ENCODE measurements around the gene CYTIP. TPM values are rescaled to one million over a fixed set of nuclear protein-coding genes. Genes with fewer than 3 reads are reported as not detected.

The CYTIP gene
- polyA plus RNA-seq, 3 donors: 61.9 to 188 (median 83.5) TPM

GRCh38 chr2:157440404-157441071, 3.4 kb downstream of the CYTIP start:
- DNase-seq: no peak
- H3K4me2 ChIP-seq (replicated peaks; ENCODE audit: extremely low read depth, low read length, poor library complexity, severe bottlenecking): peak overlapping the region; percentile 93
- H4K20me1 ChIP-seq (ENCODE audit: insufficient read depth, low read length): peaks cover 80% of the 10 kb centered on the region
- no peak overlapping the region for H2AFZ ChIP-seq (ENCODE audit: insufficient read depth, low read depth, low read length, poor library complexity, severe bottlenecking)
- peak overlapping the region; percentile 78 for H3K9ac ChIP-seq (ENCODE audit: insufficient read depth, low read length, poor library complexity, severe bottlenecking)
- H3K4me1 Mint-ChIP-seq: peaks cover 70% of the 10 kb centered on the region
- peaks cover 58 to 59% of the 10 kb centered on the region in 2 donors for H3K36me3 Mint-ChIP-seq
- H3K4me3 Mint-ChIP-seq: peak overlapping the region; percentile 100
- no peaks in the 10 kb centered on the region for H3K27me3 ChIP-seq (ENCODE audit: control insufficient read depth in 2 of 2, insufficient read depth in 2 of 2, low read length in 2 of 2)
- WGBS (ENCODE audit: insufficient coverage): 100% methylated on average over 2 of the region's 5 CpGs
- H3K36me3 ChIP-seq (replicated peaks in 1 of 2; ENCODE audit: control insufficient read depth in 1 of 2, insufficient read depth in 2 of 2, low read length in 2 of 2): peaks cover 0 to 31% of the 10 kb centered on the region in 2 donors
- no peaks in the 10 kb centered on the region for H3K9me3 ChIP-seq (replicated peaks in 1 of 2; ENCODE audit: control insufficient read depth in 1 of 2, insufficient read depth in 1 of 2, low read length in 2 of 2)
- peaks cover 0 to 2% (median 1%) of the 10 kb centered on the region in 7 donors for H3K9me3 Mint-ChIP-seq
- peak overlapping the region in 1 of 2 donors; percentile 93 for H3K27ac ChIP-seq (ENCODE audit: low read depth in 1 of 2, low read length in 2 of 2)
- no peaks in the 10 kb centered on the region for H3K27me3 Mint-ChIP-seq (ENCODE audit: low read depth in 3 of 3)
- H3K4me1 ChIP-seq (ENCODE audit: control insufficient read depth in 1 of 2, insufficient read depth in 2 of 2, low read length in 2 of 2): peaks cover 39 to 82% of the 10 kb centered on the region in 2 donors
- peak overlapping the region; percentile 96 to 100 (median 100) for H3K4me3 ChIP-seq (replicated peaks in 1 of 3; ENCODE audit: low read depth in 2 of 3, low read length in 3 of 3)
- TF ChIP-seq CTCF (IDR thresholded peaks at IDR 0.05): no peak
- peak overlapping the region; percentile 85 to 99 (median 97) for H3K27ac Mint-ChIP-seq
- H3K79me2 ChIP-seq (ENCODE audit: insufficient read depth, low read length): peaks cover 84% of the 10 kb centered on the region
- intact Hi-C loops (cut with micrococcal nuclease): no loop called here

GRCh38 chr2:157439824-157440186, 4.1 kb downstream of the CYTIP start:
- H3K27me3 ChIP-seq (ENCODE audit: control insufficient read depth in 2 of 2, insufficient read depth in 2 of 2, low read length in 2 of 2): no peaks in the 10 kb centered on the region
- Mint-ChIP-seq H3K9me3 (peaks cover 0 to 2% (median 0%) of the 10 kb centered on the region in 7 donors), H3K4me3 (peak overlapping the region; percentile 100), H3K4me1 (peaks cover 73% of the 10 kb centered on the region), H3K27ac (peak overlapping the region; percentile 85 to 99 (median 97)), H3K36me3 (peaks cover 60 to 66% of the 10 kb centered on the region in 2 donors), H3K27me3 (ENCODE audit: low read depth in 3 of 3) (no peaks in the 10 kb centered on the region)
- peaks cover 0 to 31% of the 10 kb centered on the region in 2 donors for H3K36me3 ChIP-seq (replicated peaks in 1 of 2; ENCODE audit: control insufficient read depth in 1 of 2, insufficient read depth in 2 of 2, low read length in 2 of 2)
- H4K20me1 ChIP-seq (ENCODE audit: insufficient read depth, low read length): peaks cover 88% of the 10 kb centered on the region
- peak overlapping the region in 1 of 2 donors; percentile 93 for H3K27ac ChIP-seq (ENCODE audit: low read depth in 1 of 2, low read length in 2 of 2)
- H3K4me2 ChIP-seq (replicated peaks; ENCODE audit: extremely low read depth, low read length, poor library complexity, severe bottlenecking): peak overlapping the region; percentile 93
- WGBS (ENCODE audit: insufficient coverage): no CpG with 5 or more reads among the region's 1 CpG
- intact Hi-C loops (cut with micrococcal nuclease): loop anchor here in 1 of 2 donors (10.0 kb wide), 1 partner anchor 115 kb away; the partner anchor contains the start of gene ERMN
- peaks cover 92% of the 10 kb centered on the region for H3K79me2 ChIP-seq (ENCODE audit: insufficient read depth, low read length)
- no peaks in the 10 kb centered on the region for H3K9me3 ChIP-seq (replicated peaks in 1 of 2; ENCODE audit: control insufficient read depth in 1 of 2, insufficient read depth in 1 of 2, low read length in 2 of 2)
- H3K4me1 ChIP-seq (ENCODE audit: control insufficient read depth in 1 of 2, insufficient read depth in 2 of 2, low read length in 2 of 2): peaks cover 43 to 84% of the 10 kb centered on the region in 2 donors
- TF ChIP-seq CTCF (IDR thresholded peaks at IDR 0.05): no peak
- no peak overlapping the region for H3K9ac ChIP-seq (ENCODE audit: insufficient read depth, low read length, poor library complexity, severe bottlenecking)
- DNase-seq: peak in 2 of 3 donors; percentile 42 to 64
- H3K4me3 ChIP-seq (replicated peaks in 1 of 3; ENCODE audit: low read depth in 2 of 3, low read length in 3 of 3): peak overlapping the region; percentile 96 to 100 (median 100)
- no peak overlapping the region for H2AFZ ChIP-seq (ENCODE audit: insufficient read depth, low read depth, low read length, poor library complexity, severe bottlenecking)
